Hematopoietic multipotent progenitor cell treated with erythropoietin and hydrocortisone succinate and interleukin-3 and kit ligand, for 15 days (in vitro differentiated cells): Measurements from ENCODE around the gene C16orf87.

Source experiments
- DNase-seq: peaks from one replicate; pipeline ENCODE4 v3.0.0-alpha.2; 2015; ENCODE audit warnings: low spot score

C16orf87 gene

DNA sequence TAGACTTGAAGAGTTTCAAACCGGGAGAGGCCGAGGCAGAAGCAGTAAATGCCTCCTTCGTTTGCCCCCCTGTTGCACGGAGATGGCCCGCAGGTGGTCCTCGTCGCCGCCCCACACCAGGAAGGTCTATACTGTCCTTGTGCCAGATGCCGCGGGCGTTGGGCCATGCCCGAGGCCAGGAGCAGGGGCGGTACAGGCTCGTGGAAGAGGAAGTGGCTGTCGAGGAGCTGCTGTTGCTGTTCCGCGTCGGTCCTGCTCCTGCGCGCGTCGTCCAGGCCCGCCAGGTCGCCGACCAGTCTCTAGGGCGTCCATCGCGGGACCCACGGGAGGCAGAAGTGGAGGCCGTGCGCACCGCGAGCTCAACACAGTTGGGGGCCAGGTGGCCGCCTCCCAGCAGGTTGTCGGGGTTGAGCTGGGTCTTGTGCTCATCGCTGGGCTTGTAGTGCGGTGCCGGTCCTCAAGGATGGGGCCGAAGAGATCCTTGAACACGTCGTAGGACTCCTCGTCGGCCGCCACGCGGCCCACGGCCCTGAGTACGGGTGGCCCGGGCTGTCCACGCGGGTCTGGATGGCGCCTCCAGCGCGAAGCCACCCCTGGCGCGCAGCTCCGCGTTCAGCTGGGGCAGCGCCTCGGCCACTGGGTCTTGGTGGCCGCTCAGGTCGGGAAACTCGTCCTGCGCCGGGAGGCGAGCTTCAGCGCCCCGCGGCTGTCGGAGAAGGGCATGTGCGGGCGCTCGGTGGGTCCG, 13.1 kb upstream of the C16orf87 start:
- no peak for DNase-seq

DNA sequence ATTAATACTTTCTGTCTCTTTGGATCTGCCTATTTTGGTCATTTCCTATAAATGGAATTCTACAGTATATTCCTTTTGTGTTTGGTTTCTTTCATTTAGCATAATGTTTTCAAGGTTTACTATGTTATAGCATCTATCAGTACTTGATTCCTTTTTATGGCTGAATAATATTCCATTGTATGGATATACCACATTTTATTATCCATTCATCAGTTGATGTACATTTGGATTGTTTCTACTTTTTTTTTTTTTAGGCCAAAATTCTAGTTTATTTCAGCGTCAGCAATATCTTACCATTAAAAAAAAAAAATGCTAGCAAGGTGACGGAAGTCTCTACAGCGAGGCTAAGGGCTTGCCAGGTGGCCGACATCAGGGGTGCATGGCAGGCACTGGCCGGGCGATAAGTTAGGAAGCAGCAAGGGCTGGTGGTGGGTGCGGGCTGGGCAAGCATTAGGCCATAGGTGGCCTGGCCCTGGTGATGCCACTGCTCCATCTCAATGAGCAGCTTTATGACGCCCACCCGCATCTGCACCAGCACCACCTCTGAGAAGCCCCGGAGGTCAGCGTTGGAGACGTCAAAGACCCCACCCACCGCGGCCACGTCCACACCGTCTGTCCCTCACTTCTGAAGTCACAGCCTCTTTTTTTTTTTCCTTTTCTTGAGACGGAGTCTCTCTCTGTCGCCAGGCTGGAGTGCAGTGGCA, 11.4 kb upstream of the C16orf87 start:
- no peak for DNase-seq

DNA sequence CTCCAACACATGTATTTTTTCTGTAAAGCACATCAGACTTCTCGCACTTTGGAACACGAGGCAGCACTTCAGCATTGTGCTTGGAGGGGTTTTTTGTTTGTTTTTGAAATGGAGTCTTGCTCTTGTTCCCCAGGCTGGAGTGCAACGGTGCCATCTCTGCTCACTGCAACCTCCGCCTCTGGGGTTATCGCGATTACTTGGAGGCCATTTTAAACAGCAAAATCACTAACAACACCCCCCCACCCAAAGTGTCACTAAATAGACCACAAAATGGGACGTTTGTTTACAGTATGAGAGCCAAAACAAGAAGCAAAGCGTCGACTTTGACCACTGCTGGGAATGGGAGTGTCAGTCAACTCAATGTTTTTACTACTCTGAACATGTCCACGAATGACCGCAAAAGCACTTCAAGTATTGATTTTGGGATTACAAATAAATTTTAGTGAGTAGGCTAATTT, 9.0 kb upstream of the C16orf87 start:
- DNase-seq = no peak

DNA sequence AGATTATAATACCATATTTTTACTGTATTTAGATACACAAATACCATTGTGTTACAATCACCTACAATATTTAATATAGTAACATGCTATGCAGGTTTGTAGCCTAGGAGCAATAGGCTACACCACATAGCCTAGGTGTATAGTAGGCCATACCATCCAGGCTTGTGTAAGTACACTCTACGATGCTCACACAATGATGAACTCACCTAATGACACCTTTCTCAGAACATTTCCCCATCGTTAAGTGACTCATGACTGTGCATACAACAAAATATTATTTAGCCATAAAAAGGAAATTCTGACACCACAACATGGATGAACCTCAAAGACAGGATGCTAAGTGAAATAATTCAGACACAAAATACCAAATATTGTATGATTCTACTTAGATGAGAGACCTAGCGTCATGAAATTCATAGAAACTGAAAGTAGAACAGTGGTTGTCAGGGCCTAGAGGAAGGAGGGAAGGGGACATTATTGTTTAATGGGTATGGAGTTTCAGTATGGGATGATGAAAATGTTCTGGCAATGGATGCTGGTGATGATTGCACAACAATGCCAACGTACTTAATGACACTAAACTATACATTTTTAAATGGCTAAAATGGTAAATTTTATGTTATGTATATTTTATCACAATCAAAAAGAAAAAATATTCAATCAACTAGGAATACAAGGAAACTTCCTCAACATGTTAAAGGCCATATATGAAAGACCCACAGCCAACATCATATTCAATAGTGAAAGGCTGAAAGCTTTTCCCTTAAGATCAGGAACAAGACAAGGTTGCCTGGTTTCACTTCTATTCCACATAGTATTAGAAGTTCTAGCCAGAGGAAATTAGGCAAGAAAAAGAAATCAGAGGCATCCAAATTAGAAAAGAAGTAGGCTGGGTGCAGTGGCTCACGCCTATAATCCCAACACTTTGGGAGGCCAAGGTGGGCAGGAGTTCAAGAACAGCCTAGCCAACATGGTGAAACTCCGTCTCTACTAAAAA, 5.9 kb upstream of the C16orf87 start:
- DNase-seq = no peak

DNA sequence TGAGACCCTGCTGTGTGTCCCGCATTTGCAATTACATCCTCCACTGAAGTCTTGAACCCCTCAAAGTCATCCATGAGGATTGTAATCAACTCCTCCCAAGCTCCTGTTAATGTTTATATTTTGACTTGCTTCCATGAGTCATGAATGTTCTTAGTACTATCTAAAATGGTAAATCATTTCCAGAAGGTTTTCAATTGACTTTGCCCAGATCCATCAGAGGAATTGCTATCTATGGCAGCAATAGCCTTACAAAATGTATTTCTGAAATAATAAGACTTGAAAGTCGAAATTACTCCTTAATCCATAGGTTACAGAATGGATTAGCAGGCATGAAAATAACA, 2.5 kb upstream of the C16orf87 start:
- no peak for DNase-seq

DNA sequence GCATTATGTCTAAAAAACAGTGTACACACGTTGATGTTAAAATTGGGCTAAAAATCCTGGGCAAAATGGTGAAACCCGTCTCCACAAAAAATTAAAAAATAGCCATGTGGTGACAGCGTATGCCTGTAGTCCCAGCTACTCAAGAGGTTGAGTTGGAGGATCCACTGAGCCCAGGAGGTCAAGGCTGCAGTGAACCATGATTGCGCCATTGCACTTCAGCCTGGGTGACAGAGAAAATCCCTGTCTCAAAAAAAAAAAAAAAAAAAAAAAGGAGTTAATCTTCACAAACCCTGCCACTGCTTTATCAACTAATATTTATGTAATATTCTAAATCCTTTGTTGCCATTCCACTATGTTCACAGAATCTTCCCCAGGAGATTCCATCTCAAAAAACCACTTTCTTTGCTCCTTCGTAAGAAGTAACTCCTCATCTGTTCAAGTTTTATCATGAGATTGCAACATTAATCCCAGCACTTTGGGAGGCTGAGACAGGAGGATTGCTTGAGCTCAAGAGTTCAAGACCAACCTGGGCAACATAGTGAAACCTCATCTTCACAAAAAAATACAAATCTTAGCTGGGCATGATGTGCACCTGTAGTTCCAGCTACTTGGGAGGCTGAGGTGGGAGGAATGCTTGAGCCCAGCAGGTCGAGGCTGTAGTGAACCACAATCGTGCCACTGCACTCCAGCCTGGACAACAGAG, 1.9 kb upstream of the C16orf87 start:
- DNase-seq = no peak

DNA sequence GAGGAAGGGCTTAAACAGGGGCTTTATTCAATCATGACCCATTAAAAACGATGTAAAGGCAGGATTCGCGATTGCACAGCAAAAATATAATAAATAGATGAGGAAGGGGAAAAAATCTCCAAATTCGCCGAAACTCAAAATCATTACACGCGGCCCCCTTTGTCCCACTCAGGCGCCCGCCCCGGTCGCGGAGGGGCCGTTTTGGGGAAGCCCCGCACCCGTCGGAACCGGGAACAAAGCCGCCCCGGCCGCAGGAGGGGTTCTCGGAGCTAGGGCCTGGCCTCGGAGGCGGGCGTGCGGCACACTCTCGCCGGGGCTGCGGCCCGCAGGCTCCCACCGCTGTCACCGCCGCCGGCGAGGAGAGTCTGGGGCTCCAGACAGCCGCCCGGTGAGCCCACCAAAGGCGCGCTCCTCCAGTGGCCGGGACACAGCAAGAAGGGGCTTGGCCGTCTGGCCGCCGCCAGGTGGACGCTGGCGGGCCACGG, 521 bp downstream of the C16orf87 start:
- DNase-seq = no peak

DNA sequence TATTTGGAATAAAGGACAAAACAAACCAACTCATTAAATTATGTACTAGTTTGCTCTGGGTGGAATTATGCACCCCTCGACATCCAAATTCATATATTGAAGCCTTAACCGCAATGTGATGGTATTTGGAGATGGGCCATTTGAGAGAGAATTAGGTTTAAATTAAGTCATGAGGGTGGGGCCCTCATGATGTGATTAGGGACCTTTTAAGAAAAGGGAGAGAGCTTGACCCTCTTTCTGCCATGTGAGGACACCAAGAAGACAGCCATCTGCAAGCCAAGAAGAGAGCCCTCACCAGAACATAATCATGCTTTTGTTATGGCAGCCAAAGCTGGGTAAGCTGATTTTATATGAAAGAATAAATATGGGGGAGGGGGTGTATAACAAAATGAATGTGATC, 2.0 kb downstream of the C16orf87 start:
- DNase-seq = no peak

DNA sequence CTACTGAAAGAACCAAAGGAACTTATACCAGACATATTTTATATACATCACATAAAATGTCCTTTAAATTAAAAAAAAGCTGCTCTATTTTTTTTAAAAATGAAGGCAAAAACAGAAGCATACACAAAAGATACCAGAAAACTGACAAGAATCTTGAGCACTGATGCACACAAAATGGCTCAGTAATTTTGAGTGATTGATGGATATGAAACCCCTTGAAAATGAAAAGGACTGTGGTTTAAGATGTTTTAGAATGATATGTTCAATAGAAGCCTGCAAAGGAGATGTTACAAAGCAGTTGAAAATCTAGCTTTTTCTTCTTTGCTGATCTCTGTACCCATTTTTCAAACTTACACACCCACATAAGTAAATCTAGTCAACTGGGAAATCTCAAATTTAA, 2.7 kb downstream of the C16orf87 start:
- DNase-seq = no peak

DNA sequence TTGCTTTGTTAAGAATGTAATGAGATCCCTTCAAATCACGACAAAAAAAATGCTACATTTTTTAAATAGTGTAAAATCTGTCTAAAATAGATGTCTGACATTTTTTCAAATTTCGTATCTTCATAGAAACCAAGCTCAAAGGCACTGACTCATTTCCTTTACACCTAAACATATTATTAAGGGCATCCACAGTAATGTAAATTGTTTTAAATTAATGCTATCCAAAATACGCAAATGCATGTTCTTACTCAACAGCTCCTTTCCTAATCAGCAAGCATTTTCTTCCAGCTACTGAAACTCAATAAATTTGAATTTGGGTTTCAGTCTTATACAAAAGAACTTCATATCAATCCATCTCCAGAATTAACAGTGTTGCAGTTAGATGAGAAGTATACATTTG, 4.3 kb downstream of the C16orf87 start:
- no peak for DNase-seq

DNA sequence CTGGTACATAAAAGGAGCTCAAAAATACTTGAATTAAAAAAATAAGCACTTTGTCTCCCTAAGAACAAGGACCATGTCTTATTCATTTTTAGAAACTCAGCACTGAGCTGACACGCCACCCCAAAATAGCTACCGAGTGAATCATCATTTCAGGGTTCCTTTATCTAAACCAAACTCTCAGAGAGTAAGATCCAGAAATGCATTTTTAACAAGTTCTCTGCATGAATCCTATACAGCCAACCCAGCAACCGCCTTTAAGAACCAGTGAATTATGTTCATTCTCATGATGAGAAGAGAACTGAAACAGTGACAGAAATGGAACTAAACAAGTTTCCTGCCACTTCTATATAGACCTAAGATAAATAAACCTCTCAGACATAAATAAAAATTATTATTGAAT, 8.7 kb downstream of the C16orf87 start:
- DNase-seq = no peak

DNA sequence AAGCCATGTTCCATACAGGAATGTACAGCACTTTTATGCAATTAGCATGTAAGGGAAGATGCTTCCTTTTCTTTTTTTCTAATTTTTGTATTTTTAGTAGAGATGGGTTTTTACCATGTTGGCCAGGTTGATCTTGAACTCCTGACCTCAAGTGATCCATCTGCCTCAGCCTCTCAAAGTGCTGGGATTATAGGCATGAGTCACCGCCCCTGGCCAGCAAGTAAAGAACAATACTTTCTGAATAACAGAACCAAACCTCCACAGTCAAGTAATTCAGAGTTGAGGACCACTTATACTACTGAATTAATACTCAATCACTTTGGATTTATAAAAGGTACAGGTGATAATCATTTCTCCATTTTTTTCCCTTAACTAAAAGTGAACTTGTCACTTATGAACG, 13.0 kb downstream of the C16orf87 start:
- no peak for DNase-seq

DNA sequence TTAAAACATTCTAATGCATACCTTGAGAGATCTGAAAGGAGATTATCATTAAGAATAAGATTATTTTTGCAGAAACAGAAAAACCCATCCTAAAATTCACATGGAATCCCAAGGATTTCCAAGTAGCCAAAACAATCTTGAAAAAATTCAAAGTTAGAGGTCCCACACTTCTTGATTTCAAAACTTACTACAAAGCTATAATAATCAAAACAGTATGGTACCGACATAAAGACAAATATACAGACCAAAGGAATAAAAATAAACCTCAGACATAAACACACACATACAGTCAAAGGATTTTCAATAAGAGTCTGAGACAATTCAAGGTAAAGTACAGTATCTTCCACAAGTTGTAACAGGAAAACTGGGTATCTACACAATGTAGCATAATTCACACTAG, 16.2 kb downstream of the C16orf87 start:
- DNase-seq = no peak

DNA sequence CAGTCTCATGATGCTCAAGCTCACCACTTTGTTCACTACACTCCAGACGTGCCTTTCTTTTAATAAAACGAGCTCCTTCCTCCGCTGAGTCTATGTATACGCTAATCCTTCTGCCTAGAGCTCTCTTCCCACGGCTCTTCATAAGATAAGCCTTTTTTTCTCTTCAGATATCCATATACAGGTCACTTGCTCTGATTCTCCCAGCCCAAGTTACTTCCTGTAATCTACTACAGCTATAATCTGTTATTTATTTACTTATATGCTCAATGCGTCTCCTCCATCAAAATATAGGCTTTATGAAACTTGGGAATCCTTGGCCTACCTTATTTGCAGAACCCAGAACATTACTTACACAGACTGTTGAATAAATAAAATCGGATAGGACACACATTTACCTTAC, 17.4 kb downstream of the C16orf87 start:
- no peak for DNase-seq

DNA sequence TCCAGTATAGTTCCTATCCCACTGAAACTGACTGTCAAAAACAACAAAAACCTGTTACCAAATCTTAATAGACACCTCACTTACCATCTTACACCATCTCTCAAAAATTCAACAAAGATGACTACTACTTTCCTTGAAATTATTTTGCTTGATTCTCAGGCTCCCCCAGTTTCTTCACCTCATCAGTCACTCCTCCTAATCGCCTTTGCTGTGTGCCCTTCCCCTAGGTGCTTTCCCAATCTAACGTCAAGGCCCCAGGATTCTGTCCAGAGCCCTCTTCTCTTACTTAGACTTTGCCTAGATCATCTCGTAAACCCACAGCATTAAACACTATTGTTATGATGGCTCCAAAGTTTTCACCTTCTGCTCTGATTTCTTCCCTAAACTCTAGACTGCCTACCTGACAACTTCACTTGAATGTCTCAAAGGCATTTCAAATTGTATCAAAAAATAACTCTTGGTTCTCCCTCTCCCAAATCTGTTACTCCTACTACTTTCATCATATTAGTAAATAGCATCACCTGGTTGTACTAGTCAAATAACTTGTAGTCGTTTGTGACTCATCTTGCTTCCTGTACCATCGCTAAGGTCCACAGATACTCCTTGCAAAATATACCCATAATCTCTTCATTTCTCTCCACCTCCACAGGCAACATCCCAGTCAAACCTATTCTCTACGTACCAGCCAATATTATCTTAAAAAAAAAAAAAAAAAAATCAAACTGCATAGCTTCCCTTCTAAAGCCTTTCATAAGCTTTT, 18.0 kb downstream of the C16orf87 start:
- DNase-seq = no peak

DNA sequence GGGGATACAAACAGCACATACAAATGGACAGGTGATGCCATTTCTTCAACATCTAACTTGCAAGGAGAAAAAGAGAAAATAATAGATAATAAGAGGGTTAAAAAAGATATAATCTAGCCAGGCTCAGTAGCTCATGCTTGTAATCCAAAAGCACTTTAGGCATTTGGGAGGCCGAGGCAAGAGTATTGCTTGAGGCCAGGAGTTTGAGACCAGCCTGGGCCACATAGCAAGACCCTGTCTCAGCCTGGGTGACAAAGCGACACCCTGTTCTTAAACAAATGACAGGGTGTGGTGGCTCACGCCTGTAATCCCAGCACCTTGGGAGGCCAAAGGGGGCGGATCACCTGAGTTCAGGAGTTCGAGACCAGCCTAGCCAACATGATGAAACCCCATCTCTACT, 19.3 kb downstream of the C16orf87 start:
- no peak for DNase-seq

DNA sequence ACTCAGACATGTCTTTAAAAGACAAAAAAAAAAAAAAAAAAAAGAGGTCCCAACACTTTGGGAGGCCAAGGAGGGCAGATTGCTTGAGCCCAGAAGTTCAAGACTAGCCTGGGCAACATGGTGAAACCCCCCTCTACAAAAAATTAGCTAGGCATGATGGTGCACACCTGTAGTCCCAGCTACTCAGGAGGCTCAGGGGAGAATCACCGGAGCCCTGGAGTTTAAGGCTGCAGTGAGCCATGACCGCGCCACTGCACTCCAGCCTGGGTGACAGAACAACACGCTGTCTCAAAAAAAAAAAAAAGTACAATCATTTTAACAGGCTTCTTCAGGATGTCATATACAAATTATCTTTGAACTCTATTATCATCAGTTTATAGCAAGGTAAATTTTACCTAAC, 22.0 kb downstream of the C16orf87 start:
- DNase-seq = no peak

DNA sequence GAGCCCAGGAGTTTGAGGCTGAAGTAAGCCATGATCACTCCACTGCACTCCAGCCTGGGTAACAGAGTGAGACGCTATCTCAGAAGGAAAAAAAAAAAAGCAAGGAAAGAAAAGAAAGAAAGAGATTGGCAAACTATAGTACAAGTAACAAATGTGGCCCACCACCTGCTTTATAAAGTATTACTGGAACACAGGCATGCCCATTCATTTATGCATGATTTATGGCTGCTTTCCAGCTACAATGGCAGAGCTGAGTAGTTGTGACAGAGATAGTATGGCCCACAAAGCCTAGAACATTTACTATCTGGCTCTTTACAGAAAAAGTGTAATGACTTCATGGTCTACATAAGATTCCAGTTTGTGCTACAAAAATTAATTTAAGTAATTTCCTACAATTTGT, 23.6 kb downstream of the C16orf87 start:
- no peak for DNase-seq

DNA sequence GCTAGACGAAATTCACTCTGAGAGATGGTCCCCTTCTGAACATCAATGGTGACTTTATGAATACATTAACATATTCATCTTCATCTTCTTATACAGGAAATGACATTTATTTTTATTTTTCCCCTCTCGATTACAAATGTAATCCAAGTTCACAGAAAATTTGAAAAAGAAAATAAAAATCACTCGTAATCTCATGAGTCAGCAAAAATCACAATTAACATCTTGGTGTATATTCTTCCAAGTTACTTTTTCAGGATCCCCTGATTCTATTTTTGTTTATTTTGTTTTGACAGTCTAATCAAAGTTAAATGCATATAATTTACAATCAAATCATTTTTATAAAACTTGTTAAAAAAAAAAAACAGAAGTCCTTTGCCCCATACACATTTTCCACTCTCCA, 27.6 kb downstream of the C16orf87 start:
- no peak for DNase-seq

DNA sequence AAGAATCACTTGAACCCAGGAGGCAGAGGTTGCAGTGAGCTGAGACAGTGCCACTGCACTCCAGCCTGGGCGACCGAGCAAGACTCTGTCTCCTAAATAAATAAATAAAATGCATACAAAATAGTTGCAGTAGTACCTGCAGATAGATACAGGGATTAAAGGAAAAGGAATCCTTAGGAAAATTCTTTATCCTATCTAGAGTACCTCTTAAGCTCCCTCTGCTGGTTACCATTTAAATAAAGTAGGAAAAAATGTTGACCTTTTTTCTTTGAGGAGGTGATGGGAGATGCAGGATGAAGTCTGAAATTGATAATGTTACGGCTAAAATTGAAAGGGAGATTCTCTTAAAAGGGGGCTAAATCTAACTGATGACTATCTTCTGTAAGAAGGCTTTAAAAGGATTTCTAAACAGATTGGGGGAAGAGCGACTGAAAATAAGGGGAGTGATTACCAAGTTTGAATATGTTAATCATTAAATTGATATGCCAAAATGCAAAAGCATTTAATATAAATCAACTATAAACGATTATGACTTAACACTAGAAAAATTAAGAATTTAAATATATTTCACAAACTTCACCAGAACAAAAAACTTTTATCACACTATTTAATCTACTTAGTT, 29.4 kb downstream of the C16orf87 start:
- peak; percentile 21 for DNase-seq

DNA sequence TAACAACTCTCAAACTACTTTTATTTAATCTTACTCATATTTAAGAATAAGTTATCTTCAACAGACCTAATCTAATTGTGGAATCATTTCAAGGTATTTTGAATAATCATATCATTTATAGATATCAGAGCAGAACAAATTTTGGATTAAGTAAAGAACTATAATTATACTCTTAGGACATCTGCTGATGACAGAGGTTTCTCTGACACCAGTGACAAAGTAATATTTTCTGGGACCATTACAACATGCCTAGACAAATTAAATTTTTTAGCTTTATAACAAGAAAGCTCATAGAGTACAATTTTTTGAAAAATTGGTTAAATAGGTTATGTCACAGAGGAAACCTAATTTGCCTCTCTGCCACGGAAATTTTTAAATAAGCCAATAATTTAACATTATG, 30.5 kb downstream of the C16orf87 start:
- no peak for DNase-seq
